Gastrocnemius medialis (tissue), 4 donors: Measurements from ENCODE around the gene TEKT1. TPM values are rescaled to one million over a fixed set of nuclear protein-coding genes. Genes with fewer than 3 reads are reported as not detected.
"Not testable (repeated sequence)": the region's sequence is repeated elsewhere in the genome, so short reads cannot be mapped to it uniquely, and the experiment has no call there.

Experiments
- ATAC-seq, 2 donors: fragments of 150-250 bp; one replicate each; pipeline ENCODE4 v1.9.1; 2016
- DNase-seq, 2 donors: peaks; one replicate each; pipeline ENCODE4 v3.0.0-alpha.2; 2019
- H3K27ac ChIP-seq, 4 donors: fragments of 200-600 bp; sonication (generic); 1 replicate in 1 of 4; 2 replicates in 3 of 4; pipeline ENCODE4 v1.5.1; 2016 to 2018; ENCODE audit warnings: mild to moderate bottlenecking in 2 of 4, moderate library complexity in 1 of 4
- H3K27me3 ChIP-seq, 3 donors: fragments of 200-600 bp; sonication (generic) in 2 of 3; 1 replicate in 1 of 3; 2 replicates in 2 of 3; pipeline versions ENCODE4 v1.5.1 to v1.6.0; 2016 to 2019; ENCODE audit warnings: mild to moderate bottlenecking in 1 of 3, moderate library complexity in 1 of 3
- H3K36me3 ChIP-seq, 2 donors: fragments of 200-600 bp; sonication (generic) in 1 of 2; one replicate each; pipeline ENCODE4 v1.5.1; 2017 to 2018
- H3K4me1 ChIP-seq, 2 donors: fragments of 200-600 bp; sonication (generic) in 1 of 2; one replicate each; pipeline ENCODE4 v1.5.1; 2016 to 2017; ENCODE audit warnings: mild to moderate bottlenecking in 2 of 2
- H3K4me3 ChIP-seq, 4 donors: fragments of 200-600 bp; sonication (generic) in 3 of 4; 1 replicate in 1 of 4; 2 replicates in 3 of 4; pipeline ENCODE4 v1.5.1; 2016 to 2019; ENCODE audit warnings: mild to moderate bottlenecking in 2 of 4
- H3K9me3 ChIP-seq, 3 donors: fragments of 200-600 bp; sonication (generic) in 2 of 3; 1 replicate in 1 of 3; 2 replicates in 2 of 3; pipeline ENCODE4 v1.5.1; 2016 to 2019
- POLR2A ChIP-seq, 2 donors: fragments of 450-650 bp; IDR thresholded peaks; one replicate each; pipeline ENCODE4 v1.6.1; 2017; ENCODE audit warnings: antibody characterized with exemption in 2 of 2, mild to moderate bottlenecking in 2 of 2, moderate library complexity in 2 of 2
- in situ Hi-C, 4 donors: fragments of 200-750 bp; cut with MboI; loops; one replicate each; pipeline versions ENCODE4 v1.15.0 to v1.8.0; 2017; ENCODE audit warnings: low sequenced_read_pairs in 4 of 4
- intact Hi-C: fragments of 100-400 bp; cut with DNase I; formaldehyde crosslinking; loops from one replicate; pipeline ENCODE4 v1.15.1; 2023; ENCODE audit warnings: low total_unique reads
- total RNA-seq, 4 donors: library from RNA; depleted of rRNA; stranded (reverse); fragments of >200 nt; gene quantifications; one replicate each; pipeline versions ENCODE4 v1.1.0 to v1.2.3, GENCODE V29; 2016
- TF ChIP-seq, protein P1 (sequence below), 5 experiments: fragments of 450-650 bp in 3 of 5; fragments of 200-600 bp in 2 of 5; sonication (generic) in 2 of 5; IDR thresholded peaks in 4 of 5; conservative IDR thresholded peaks in 1 of 5; 1 replicate in 4 of 5; 2 replicates in 1 of 5; pipeline ENCODE4 v1.5.1; 2016 to 2019; ENCODE audit warnings: antibody characterized with exemption in 5 of 5, mild to moderate bottlenecking in 3 of 5, moderate library complexity in 3 of 5

Gene TEKT1
- total RNA-seq, 4 donors from 2014 or later, result not detected

DNA sequence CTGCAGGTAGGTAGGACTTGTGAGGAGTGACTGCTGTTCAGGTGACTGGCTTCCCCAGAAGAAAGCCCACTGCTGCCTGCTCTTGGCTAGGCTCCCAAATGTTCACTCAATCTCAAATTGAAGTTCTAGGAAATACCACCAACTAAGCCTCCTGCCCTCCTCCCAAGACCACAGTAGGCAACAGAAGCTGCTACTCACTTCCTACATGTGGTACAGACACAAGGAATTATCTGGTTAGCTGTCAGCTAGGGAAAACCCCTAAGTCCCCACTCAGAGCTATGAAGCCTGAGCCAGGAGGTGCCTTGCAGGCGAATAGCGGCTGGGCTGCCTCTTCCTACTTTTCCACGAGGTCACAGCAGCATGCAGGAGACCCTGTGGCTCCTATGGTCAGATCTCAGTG lies 50.6 kb downstream of the TEKT1 start:
- ATAC-seq, result no peak

DNA sequence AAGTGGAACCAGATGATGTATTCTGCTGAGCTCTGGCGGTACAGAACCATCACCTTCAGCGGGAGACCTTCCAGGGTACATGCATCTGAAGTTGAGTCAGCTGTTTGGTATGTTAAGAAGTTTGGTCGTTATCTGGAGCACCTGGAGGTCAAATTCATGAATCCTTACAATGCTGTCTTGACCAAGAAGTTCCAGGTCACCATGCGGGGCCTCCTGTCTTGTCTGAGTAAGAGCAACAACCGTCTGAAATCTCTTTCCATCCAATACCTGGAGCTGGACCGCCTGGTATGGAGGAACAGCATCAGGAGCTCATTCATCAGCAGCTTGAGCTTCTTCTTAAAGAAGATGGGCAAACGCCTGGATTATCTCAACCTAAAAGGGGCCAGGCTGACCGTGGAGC lies 51.5 kb downstream of the TEKT1 start:
- in situ Hi-C loops, result loop anchor here in 1 of 4 donors (25.0 kb wide), 1 partner anchor 93 kb away; no protein-coding TSS in a partner anchor
- no peak overlapping the region for H3K27ac ChIP-seq
- no peaks in the 10 kb centered on the region for H3K4me1 ChIP-seq
- intact Hi-C loops, result no loop called here
- H3K36me3 ChIP-seq, result no peaks in the 10 kb centered on the region
- TF ChIP-seq, protein P1, sequence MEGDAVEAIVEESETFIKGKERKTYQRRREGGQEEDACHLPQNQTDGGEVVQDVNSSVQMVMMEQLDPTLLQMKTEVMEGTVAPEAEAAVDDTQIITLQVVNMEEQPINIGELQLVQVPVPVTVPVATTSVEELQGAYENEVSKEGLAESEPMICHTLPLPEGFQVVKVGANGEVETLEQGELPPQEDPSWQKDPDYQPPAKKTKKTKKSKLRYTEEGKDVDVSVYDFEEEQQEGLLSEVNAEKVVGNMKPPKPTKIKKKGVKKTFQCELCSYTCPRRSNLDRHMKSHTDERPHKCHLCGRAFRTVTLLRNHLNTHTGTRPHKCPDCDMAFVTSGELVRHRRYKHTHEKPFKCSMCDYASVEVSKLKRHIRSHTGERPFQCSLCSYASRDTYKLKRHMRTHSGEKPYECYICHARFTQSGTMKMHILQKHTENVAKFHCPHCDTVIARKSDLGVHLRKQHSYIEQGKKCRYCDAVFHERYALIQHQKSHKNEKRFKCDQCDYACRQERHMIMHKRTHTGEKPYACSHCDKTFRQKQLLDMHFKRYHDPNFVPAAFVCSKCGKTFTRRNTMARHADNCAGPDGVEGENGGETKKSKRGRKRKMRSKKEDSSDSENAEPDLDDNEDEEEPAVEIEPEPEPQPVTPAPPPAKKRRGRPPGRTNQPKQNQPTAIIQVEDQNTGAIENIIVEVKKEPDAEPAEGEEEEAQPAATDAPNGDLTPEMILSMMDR (IDR thresholded peaks at IDR 0.05 in 4 of 5, conservative IDR thresholded peaks at IDR 0.05 in 1 of 5), result no peak
- TF ChIP-seq POLR2A (IDR thresholded peaks at IDR 0.05), result no peak
- DNase-seq, result no peak
- no peak overlapping the region for H3K4me3 ChIP-seq
- no peak for ATAC-seq
- H3K9me3 ChIP-seq, result no peaks in the 10 kb centered on the region
- peaks cover 8 to 21% (median 11%) of the 10 kb centered on the region in 3 donors for H3K27me3 ChIP-seq

More for the DNA sequence above, 50.6 kb downstream of the TEKT1 start:
- Histone ChIP-seq H3K27me3 (peaks cover 7 to 12% (median 8%) of the 10 kb centered on the region in 3 donors), H3K27ac (no peak overlapping the region), H3K4me1 (no peaks in the 10 kb centered on the region), H3K9me3 (no peaks in the 10 kb centered on the region), H3K4me3 (no peak overlapping the region), H3K36me3 (no peaks in the 10 kb centered on the region)
- intact Hi-C loops (no loop called here), in situ Hi-C loops (loop anchor here in 1 of 4 donors (25.0 kb wide), 1 partner anchor 94 kb away; no protein-coding TSS in a partner anchor)
- TF ChIP-seq POLR2A (IDR thresholded peaks at IDR 0.05), result no peak
- TF ChIP-seq, protein P1 (IDR thresholded peaks at IDR 0.05 in 4 of 5, conservative IDR thresholded peaks at IDR 0.05 in 1 of 5), result no peak
- no peak for DNase-seq

DNA sequence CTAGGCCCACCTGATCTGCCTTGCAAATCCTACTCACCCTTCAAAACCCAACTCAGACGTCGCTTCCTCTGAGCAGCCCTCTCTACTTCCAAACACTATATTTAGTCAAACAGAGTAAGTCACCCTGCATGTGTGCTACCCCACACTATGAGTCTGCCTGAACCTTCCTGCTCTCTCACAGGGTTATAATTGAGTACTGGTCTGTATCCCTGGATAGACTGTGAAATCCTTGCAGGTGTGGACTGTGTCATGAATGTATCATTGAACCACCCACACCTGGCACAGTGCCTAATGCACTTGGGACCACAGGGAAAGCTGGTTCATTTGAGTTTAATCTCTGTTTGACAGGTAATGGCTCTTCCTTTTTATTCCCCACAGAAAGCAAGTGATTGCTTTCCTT lies 52.1 kb downstream of the TEKT1 start:
- intact Hi-C loops, result no loop called here
- Histone ChIP-seq H3K27ac (no peak overlapping the region), H3K4me3 (no peak overlapping the region), H3K36me3 (no peaks in the 10 kb centered on the region), H3K9me3 (peaks cover 0 to 2% (median 0%) of the 10 kb centered on the region in 3 donors), H3K4me1 (no peaks in the 10 kb centered on the region), H3K27me3 (peaks cover 8 to 26% (median 13%) of the 10 kb centered on the region in 3 donors)
- in situ Hi-C loops, result loop anchor here in 1 of 4 donors (25.0 kb wide), 1 partner anchor 92 kb away; no protein-coding TSS in a partner anchor
- DNase-seq (no peak), ATAC-seq (no peak)
- TF ChIP-seq, protein P1 (IDR thresholded peaks at IDR 0.05 in 4 of 5, conservative IDR thresholded peaks at IDR 0.05 in 1 of 5), result no peak
- no peak for TF ChIP-seq POLR2A (IDR thresholded peaks at IDR 0.05)

DNA sequence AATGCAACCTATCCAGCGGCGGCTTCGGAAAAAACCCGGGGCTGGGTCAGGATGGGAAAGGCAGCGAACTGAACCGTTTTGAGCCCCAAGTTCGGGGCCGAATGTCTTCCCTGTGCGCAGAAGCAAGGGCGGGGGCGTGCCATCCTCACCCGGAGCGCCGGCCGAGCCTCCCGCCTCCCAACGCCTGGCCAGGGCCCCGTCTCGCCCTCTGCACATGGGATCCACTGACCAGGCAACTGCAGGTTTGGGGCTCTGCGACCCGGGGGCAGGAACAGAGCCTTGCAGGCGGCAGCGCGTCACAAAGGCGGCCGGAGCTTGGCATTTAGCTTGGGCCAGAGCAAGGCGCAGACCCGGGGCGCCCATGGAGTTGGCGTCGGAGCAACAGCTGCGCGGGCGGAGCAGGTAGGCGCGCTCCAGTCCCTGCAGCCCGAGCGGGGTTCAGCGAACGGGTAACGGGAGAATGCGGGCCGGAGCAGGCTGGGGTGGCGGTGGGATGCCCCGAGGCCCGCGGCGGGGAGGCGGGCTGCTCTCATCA lies 55.6 kb downstream of the TEKT1 start, which contains the start of gene FBXO39:
FBXO39 (plus strand) TSS at position 345 of the 535 bp plus-strand sequence. CDS start 3,654 bp downstream, outside the sequence.
- ATAC-seq, result no peak
- intact Hi-C loops (no loop called here), in situ Hi-C loops (loop anchor here in 1 of 4 donors (25.0 kb wide), 1 partner anchor 89 kb away; no protein-coding TSS in a partner anchor)
- Histone ChIP-seq H3K36me3 (peaks cover 0 to 23% of the 10 kb centered on the region in 2 donors), H3K27ac (no peak within 1 kb of the TSS), H3K9me3 (peaks cover 0 to 4% (median 0%) of the 10 kb centered on the region in 3 donors), H3K27me3 (peaks cover 8 to 31% (median 11%) of the 10 kb centered on the region in 3 donors), H3K4me1 (no peaks in the 10 kb centered on the region), H3K4me3 (no peak within 1 kb of the TSS)
- TF ChIP-seq, protein P1 (IDR thresholded peaks at IDR 0.05 in 4 of 5, conservative IDR thresholded peaks at IDR 0.05 in 1 of 5), result no peak
- no peak for TF ChIP-seq POLR2A (IDR thresholded peaks at IDR 0.05)
- no peak for DNase-seq

DNA sequence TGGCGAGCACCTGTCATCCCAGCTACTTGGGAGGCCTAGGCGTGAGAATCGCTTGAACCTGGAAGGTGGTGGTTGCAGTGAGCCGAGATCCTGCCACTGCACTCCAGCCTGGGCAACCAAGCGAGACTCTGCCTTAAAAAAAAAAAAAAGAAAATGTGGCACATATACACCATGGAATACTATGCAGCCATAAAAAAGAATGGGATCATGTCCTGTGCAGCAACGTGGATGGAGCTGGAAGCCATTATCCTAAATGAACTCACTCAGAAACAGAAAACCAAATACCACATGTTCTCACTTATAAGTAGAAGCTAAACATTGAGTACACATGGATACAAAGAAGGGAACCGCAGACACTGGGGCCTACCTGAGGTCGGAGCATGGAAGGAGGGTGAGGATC lies 56.6 kb downstream of the TEKT1 start:
- DNase-seq, H3K9me3 ChIP-seq, intact Hi-C loops: not testable (repeated sequence)

More for the DNA sequence above, 56.6 kb downstream of the TEKT1 start:
- in situ Hi-C loops, result loop anchor here in 1 of 4 donors (25.0 kb wide), 1 partner anchor 88 kb away; no protein-coding TSS in a partner anchor
- peaks cover 8 to 31% (median 9%) of the 10 kb centered on the region in 3 donors for H3K27me3 ChIP-seq
- peaks cover 0 to 33% of the 10 kb centered on the region in 2 donors for H3K36me3 ChIP-seq
- H3K4me3 ChIP-seq, H3K4me1 ChIP-seq, H3K27ac ChIP-seq, ATAC-seq: not testable (repeated sequence)
